GM18511 (cell line): ENCODE data around the gene ADAM30.
"Not testable (repeated sequence)": the region's sequence is repeated elsewhere in the genome, so short reads cannot be mapped to it uniquely, and the experiment has no call there.

ENCODE experiments used
- ATAC-seq: cut with Tn5 transposase; IDR thresholded peaks from one replicate; pipeline ENCODE4 v1.9.1; 2021; ENCODE audit warnings: mild to moderate bottlenecking, moderate library complexity; ENCODE audit not compliant: unreplicated experiment

The ADAM30 gene

DNA sequence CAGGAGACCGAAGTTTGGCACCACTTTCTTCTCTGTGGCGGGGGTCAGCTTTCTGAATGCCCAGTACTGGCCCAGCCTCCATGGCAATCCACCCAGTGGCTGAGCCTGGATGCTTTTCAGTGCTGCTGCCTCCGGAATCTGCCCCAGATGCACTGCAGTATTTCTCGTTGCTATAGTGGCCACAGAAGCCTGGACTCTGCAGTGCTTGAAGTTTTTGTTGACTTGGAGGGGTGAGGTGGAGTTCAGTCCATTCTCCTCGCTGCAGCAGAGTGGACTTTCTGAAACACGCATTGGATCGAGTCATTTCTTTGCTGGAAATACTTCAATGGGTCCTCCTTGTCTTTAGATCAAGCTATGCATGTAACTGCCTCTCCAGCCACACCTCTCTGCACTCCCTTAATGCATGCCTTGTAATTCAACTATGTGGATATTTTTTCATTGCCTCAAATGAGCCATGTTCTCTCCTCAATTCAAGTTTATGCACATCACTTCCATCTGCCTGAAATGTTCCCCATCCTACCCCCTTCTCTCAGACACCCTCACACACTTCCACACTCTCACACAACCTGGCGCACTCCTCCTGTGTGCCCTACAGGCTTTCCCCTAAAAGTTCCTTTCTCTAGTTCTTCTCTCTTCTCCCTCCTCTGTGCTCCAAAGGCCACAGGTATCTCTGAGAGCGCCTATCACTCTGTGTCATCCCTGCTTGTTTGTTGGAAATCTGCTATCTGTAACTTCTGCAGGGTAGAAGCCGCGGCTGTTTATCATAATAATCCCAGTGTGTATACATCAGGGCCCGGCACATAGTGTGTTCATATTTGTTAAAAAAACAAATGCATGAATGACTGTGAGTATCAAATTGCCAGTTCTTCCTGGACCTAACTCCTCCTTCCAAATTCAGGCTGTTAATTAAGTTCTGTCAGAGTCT, 16.5 kb downstream of the ADAM30 start:
- ATAC-seq = no peak

DNA sequence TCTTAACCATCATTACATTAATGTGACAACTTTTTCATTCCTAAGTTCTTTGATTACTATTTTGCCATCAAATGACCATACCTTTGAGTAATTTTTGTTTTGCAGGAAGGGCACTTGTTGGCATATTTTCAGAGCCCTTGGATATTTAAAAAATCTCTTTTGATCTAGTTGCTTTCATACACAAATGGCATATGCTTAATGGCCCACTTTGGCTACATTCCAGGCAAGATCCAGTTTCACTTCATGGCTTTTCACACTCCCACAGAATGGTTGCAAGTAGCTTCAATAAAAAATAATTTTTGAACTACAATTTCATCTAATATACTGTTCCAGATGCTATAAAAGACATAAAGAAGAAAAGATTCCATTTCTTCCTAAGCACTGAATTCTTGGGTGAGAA, 18.1 kb downstream of the ADAM30 start:
- ATAC-seq = no peak

DNA sequence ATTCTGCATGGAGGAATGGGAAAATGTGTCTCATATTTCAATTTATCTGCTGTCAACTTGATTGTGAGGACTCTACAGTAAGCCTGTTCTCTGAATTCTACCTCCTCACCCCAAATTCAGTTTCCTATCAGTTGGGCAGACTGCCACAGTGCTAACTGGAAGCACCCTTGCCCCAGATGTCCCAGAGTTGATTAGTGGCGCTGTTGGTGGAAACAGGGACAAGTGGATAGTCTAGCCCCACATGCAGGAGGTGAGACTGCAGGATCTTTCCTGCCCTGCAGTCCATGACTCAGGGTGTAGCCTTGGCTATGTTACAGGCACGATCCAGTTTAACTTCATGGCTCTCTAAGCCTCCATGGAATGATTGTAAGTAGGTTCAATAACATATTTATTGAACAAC, 22.1 kb downstream of the ADAM30 start:
- no peak for ATAC-seq

DNA sequence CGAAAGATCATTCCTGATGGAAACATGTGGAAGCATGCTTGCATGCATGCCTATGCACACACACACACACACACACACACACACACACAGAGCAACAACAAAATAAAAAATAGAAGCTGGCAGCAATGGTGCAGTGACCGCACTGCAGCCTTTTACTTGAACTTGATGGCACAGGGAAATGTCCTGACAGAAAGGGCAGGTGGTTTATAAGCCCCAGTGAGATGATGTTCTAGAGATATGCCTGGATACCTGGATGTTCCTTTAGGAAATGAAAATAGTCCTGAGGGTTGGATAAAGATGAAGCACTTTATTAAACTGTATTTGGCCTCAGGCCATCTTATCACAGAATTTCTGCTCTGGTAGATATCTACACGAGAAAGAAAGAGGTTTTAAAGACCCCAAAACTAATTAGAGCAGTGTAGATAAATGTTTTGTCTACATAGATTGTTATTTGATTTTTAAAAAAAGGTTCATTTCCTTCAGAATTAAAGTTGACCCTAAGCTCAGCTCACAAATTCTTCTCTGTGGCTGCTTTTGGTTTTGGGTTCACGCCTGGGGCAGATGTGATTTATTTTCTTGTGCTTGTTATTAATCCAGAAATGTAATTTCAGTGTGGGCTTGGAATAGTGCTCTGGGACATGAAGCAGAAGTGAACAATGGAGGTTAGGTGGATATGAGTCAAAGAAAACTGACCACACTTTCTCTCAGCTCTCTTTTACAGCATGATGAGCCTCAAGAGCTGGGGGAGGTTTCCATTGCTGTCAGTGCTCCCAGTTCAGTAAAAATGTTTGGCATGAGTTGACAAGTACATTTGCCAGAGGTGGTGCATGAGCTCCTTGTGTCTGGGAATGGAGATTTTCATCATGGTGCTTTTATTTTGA, 22.9 kb downstream of the ADAM30 start:
- ATAC-seq = no peak

DNA sequence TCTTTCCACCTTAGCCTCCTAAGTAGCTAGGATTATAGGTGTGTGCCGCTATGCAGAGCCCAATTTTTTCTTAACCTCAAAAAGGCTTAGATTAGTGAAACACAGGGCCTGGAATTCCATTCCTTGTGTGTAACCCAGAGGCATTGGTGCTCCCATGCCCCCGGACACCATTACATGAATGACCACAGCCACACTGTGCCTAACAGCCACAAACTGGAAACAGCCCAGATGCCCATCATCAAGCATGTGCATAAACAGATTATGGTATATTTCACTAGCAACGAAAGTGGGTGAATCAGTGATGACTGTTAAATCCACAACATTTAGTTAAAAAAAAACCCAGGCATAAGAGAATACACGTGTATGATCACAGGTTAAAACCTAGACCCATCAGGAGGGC, 24.4 kb downstream of the ADAM30 start:
- no peak for ATAC-seq

DNA sequence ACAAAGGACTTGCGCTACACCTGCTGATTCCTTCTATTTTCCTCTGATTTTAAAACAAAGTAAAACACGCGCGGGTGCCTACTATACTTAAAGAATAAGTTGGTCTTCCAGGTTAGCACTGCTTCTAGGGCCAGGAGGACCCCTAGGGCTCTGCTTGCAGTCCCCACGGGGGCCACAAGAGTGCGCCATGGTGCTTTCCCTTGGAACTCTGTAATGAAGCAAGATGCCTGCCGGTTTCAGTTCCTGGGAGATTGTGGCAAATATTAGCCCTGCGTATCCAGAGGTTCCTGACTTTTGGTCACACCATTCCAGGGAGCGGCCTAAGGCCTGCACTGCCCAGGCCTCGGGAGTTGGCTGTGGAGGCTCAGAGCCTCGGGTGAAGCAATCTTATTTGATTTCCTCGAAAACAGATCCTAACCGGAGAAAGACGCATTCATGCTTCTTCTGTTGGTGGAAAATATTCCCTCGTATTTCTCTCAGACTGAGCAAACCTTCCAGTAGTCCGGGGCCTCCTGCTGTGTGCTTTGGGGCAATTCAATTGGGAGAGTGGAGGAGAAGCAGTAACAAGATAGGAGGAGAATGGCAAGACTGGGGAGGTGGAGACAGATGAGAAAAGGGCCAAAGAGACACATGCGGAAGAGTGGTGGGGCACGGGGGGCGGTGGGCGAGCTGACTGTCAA, 25.3 kb downstream of the ADAM30 start:
- ATAC-seq = peak; percentile 45

DNA sequence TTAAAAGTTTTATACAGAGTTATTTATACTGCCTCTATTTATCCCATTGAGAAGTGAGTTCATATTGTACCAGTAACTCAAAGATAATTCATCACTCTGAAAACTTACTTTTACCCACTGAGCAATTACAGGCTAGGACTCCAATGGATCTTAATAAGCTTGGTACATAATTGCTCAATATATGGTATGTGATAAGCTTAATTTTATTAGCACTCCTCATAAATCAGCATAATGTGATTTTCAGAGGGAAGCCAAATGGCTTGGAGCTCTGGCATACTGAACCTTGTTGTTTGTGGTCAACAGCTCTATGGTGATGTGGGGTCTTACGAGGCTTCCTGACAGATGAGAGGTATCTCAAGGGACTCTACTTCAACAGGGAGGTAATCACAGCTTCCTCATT, 26.3 kb downstream of the ADAM30 start:
- ATAC-seq = no peak

DNA sequence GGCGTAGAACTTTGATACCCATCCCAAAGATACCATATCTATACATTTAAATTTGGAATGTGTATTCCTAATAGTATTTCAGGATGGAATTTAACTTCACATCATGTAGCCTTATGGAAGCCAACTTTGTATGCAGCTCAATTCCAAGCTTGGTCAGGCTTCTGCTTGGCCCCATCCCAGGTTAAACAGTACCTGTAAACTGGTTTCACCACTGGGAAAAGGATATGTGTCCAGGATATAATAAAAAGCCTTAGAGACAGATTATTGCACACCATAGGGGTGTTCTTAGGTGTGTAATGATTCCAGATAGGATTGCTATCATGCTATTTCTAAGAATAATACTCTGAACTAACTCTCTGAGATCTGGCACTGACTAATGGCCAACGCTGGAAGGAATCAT, 28.1 kb downstream of the ADAM30 start:
- ATAC-seq = no peak

DNA sequence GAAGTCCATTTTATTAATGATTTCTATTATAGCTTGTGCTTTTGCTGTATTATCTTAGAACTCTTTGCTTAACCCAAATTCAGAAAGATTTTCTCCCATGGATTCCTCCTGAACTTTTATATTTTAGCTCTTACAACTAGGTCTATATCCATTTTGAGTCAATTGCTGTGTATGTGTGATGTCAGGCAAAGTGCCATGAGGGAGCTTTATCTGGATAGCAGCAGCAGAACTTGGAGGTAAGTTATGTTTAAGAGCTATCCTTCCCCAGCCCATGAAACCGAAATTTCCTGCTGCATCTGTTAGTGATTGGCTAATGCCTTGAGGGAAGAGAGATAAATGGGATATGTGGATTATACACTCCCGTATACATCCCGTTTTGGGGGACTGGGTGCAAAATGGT, 29.9 kb downstream of the ADAM30 start:
- no peak for ATAC-seq

DNA sequence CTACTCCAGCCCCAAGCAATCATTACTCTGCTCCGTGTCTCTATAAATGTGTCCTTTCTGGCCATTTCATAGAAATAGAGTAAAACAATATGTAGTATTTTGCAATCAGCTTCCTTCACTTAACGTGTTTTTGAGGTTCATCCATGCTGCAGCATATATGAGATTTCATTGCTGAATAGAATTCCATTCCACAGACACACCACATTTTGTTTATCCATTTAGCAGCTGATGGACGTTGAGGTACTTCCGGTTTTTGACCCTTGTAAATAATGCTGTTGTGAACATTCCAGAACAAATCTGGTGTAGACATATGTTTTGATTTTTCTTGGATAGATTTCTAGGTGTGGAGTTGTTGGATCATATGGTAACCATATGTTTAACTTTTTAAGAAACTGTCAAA, 30.7 kb downstream of the ADAM30 start:
- ATAC-seq = no peak

DNA sequence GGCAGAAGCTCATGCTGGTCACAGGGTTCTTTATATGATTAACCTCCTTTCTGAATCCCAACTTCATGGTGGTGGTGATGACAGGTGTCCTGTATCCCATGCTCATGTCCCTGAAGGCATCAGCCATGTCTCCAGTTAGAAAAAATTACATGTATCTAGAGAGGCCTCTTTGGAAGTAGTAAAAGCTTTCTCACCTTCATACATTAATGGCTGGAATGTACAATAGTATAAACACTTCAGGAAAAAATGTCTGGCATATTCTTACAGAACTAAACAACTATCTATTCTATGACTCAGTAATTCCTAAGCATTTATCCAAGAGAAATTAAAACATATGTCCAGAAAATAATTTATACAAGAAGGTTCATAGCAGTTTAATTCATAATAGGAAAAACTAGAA, 34.0 kb downstream of the ADAM30 start:
- ATAC-seq = no peak

DNA sequence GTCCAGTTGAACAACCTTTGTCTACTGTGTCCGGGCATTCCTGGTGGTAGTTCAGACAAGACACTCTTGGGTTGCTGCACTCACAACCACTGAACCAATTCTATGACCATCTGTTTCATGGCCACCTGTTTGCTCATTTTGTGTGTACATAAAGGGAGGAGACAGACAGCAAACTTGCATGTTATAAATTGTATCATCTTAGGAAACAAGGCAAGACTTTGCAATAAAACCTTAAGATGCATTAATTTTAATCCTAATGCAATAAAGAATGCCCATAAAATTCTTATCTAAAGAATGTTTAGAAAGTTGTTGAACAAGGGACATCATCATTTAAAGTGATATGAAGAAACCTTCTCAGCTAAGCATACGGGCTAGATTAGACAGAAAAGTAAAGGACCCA, 34.8 kb downstream of the ADAM30 start:
- ATAC-seq = no peak

DNA sequence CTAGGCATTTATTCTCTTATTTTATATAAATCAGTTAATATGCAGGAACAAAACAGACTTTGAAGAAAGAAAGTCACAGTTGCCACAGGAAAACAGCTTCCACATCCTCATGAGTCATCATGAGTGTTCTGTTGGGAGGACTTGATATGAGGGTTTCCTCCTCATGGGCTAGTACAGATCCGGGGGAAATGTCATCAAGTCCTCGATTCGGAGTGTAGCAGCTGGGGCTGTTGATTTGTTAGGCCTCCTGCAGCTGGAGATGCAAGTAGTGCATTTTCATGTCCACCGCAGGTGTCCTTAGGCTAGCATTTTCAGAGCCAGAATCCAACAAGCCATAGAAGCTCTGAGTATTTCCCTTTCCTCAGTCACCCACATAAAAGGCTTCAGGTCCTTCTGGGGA, 36.7 kb downstream of the ADAM30 start:
- no peak for ATAC-seq

DNA sequence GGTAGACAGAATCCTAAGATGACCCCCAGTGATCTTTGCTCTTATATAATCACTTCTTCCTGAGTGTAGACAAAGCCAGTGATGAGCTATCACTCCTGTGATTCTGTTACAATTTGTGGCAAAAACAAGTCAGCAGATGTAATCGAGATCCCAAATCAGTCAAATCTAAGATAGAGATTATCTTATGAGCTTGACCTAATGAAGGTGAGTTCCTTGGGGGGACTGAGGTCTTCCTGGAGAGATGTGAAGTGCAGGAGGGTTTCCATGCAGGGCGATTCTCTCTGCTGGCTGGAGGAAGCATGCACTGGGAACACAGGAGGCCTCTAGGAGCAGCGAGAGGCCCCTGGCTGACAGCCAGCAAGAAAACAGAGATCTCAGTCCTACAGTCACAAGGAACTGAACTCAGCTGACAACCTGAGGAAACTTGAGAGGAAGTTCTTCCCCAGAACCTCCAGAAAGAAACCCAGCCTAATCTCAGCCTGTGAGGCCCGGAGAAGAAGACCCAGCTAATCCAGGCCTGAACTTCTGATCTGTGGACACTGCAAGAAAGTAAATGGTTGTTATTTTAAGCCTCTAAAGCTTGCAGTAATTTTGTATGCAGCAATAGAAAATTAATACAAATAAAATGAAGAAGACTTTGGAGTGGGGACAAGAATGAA, 37.6 kb downstream of the ADAM30 start:
- ATAC-seq = not testable (repeated sequence)

DNA sequence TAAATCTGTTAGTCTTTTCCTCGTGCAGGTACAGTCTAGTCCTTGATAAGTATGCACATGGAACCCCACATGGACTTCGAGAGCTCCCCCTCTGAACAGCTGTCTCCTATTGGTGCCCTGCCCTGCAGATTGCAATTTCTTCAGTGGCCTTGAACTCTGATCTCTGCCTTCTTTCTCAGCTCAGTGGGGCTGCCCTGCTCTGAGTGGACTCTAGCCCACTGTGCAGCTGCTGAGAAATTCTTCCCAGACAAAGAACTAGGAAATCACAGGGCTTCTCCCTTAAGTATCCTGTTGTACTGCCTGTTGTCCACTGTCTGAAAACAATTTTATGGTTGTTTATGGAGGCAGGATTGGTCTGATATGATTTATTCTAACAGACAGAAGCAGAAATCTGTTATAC, 38.2 kb downstream of the ADAM30 start:
- ATAC-seq = no peak

DNA sequence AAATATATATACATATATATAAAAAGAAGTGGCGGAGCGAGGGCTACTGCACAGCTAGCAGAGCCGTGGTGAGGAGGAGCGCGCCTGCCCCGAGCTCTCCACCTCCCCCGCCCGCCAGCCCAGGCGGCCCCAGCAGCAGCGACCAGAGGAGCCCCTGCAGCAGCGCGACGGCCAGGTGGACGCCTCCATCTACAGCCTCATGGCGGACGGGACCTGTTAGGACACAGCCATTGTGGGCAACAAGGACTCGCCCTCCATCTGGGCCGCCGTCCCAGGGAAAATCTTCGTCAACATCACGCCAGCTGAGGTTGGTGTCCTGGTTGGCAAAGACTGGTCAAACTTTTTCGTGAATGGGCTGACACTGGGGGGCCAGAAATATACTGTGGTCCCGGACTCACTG, 43.2 kb downstream of the ADAM30 start:
- no peak for ATAC-seq

DNA sequence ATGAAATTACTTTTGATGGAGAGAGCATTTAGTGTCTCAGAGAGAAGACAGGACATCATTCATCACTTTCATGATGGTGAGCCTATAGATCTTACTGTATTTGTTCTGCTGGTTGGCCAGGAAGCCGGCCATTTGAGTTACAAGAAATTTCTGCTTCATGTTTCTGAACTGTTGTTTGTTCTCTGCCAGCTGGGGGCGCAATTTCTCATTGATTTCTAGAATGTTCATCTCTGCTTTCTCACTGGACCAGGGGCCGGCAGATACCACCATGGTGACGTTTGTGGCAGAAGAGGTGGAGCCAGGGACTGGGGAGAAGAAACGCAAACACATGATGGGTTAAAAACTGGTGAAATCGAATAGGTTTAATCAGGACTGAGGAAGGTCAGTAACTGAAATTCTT, 52.1 kb downstream of the ADAM30 start:
- ATAC-seq = not testable (repeated sequence)
